B cell (primary cell): ENCODE data around the gene SNX22. TPM values are rescaled to one million over a fixed set of nuclear protein-coding genes. Genes with fewer than 3 reads are reported as not detected.

Experiments used
- ATAC-seq: fragments of 200-7000 bp; cut with Tn5 transposase; one replicate; pipeline ENCODE4 v1.10.0; 2021; ENCODE audit warnings: low read depth, mild to moderate bottlenecking, moderate number of reproducible peaks, moderate library complexity
- CTCF ChIA-PET: fragments of 350-600 bp; sonication (Branson Sonifier 250); formaldehyde crosslinking; loops from one replicate; lab custom pipeline; 2021; ENCODE audit warnings: antibody characterized with exemption, inconsistent platforms; lab: Charles Lee
- POLR2A ChIA-PET: fragments of 350-600 bp; sonication (Branson Sonifier 250); formaldehyde crosslinking; loops from one replicate; lab custom pipeline; 2021; ENCODE audit warnings: antibody characterized with exemption; lab: Charles Lee
- DNase-seq: peaks from one replicate; pipeline ENCODE4 v3.0.0; 2013
- H2AFZ ChIP-seq: 2 replicates; pipeline ENCODE4 v1.6.1; 2012; ENCODE audit warnings: mild to moderate bottlenecking, low read depth, low read length; ENCODE audit not compliant: insufficient read depth, poor library complexity, severe bottlenecking
- H3K27ac ChIP-seq, 2 donors: 1 replicate in 1 of 2; 2 replicates in 1 of 2; pipeline ENCODE4 v1.5.1; 2012 to 2013; ENCODE audit warnings: low read length in 2 of 2, mild to moderate bottlenecking in 2 of 2, moderate library complexity in 1 of 2
- H3K27me3 ChIP-seq, 4 experiments: fragments of 200-600 bp in 1 of 4; sonication (generic) in 1 of 4; replicated peaks in 1 of 4; 1 replicate in 2 of 4; 2 replicates in 2 of 4; pipeline versions ENCODE4 v1.6.1 to v1.7.0; 2013 to 2016; ENCODE audit warnings: low read length in 3 of 4, mild to moderate bottlenecking in 2 of 4, mixed read lengths in 1 of 4, moderate library complexity in 1 of 4; ENCODE audit not compliant: insufficient read depth in 4 of 4, control insufficient read depth in 3 of 4; ENCODE audit errors: control extremely low read depth in 1 of 4
- H3K36me3 ChIP-seq, 2 experiments: replicated peaks in 1 of 2; 1 replicate in 1 of 2; 2 replicates in 1 of 2; pipeline versions ENCODE4 v1.6.1 to v1.7.1; 2013; ENCODE audit warnings: low read length in 1 of 2; ENCODE audit not compliant: insufficient read depth in 2 of 2, control insufficient read depth in 1 of 2; ENCODE audit errors: control extremely low read depth in 1 of 2, extremely low read depth in 1 of 2
- H3K4me1 ChIP-seq, 2 donors: fragments of 200-600 bp in 1 of 2; sonication (generic) in 1 of 2; 1 replicate in 1 of 2; 2 replicates in 1 of 2; pipeline versions ENCODE4 v1.5.1 to v1.6.1; 2013 to 2017; ENCODE audit warnings: low read length in 2 of 2; ENCODE audit not compliant: control insufficient read depth in 2 of 2, insufficient read depth in 2 of 2
- H3K4me2 ChIP-seq: replicated peaks from 2 replicates; pipeline ENCODE3; 2012; ENCODE audit warnings: mild to moderate bottlenecking, low read depth, low read length; ENCODE audit not compliant: poor library complexity, severe bottlenecking
- H3K4me3 ChIP-seq, 5 experiments: fragments of 200-600 bp in 1 of 5; sonication (generic) in 1 of 5; 1 replicate in 3 of 5; 2 replicates in 2 of 5; pipeline versions ENCODE4 v1.5.1 to v1.7.0; 2011 to 2016; ENCODE audit warnings: low read length in 4 of 5, mild to moderate bottlenecking in 4 of 5, low read depth in 2 of 5, control low read depth in 1 of 5, moderate library complexity in 1 of 5; ENCODE audit not compliant: insufficient read depth in 1 of 5; ENCODE audit errors: control extremely low read depth in 1 of 5, extremely low read depth in 1 of 5
- H3K79me2 ChIP-seq: fragments of 200-600 bp; sonication (generic); one replicate; pipeline ENCODE4 v1.6.0; 2016; ENCODE audit warnings: low read length; ENCODE audit not compliant: control insufficient read depth, insufficient read depth
- H3K9ac ChIP-seq: fragments of 200-600 bp; sonication (generic); 2 replicates; pipeline ENCODE4 v1.6.1; 2017; ENCODE audit warnings: mild to moderate bottlenecking, low read length, moderate library complexity
- H3K9me3 ChIP-seq, 3 donors: one replicate each; pipeline versions ENCODE4 v1.6.1 to v1.7.1; 2013; ENCODE audit warnings: low read length in 2 of 3; ENCODE audit not compliant: control insufficient read depth in 2 of 3, insufficient read depth in 1 of 3; ENCODE audit errors: control extremely low read depth in 1 of 3
- H4K20me1 ChIP-seq: 2 replicates; pipeline ENCODE4 v1.6.0; 2012; ENCODE audit warnings: mild to moderate bottlenecking, low read length; ENCODE audit not compliant: insufficient read depth, control insufficient read depth, poor library complexity, severe bottlenecking
- H3K27ac Mint-ChIP-seq: one replicate; pipeline ENCODE4 v1.8.0; 2021; ENCODE audit warnings: mixed read lengths
- H3K27me3 Mint-ChIP-seq: one replicate; pipeline ENCODE4 v1.8.0; 2021; ENCODE audit warnings: mixed read lengths
- H3K4me1 Mint-ChIP-seq: one replicate; pipeline ENCODE4 v1.8.0; 2021; ENCODE audit warnings: mixed read lengths
- H3K4me3 Mint-ChIP-seq: one replicate; pipeline ENCODE4 v1.8.0; 2021; ENCODE audit warnings: mixed read lengths
- H3K9me3 Mint-ChIP-seq: one replicate; pipeline ENCODE4 v1.8.0; 2022; ENCODE audit warnings: mixed read lengths; ENCODE audit not compliant: insufficient read depth
- CTCF ChIP-seq: fragments of 200-600 bp; IDR thresholded peaks from one replicate; pipeline ENCODE4 v1.8.0; 2022; ENCODE audit warnings: antibody characterized with exemption, mild to moderate bottlenecking
- EZH2 ChIP-seq: IDR thresholded peaks from 2 replicates; pipeline ENCODE4 v1.6.1; 2012; ENCODE audit warnings: borderline replicate concordance, low read depth, mild to moderate bottlenecking, moderate library complexity, low read length; ENCODE audit not compliant: insufficient read depth, poor library complexity, severe bottlenecking
- WGBS: methylation state at CpG from one replicate; pipeline ENCODE4 v1.1.5; 2013; ENCODE audit warnings: missing lambda C conversion rate; ENCODE audit not compliant: insufficient coverage; 5-methylcytosine and 5-hydroxymethylcytosine counted together
- intact Hi-C: fragments of 100-400 bp; cut with micrococcal nuclease; formaldehyde crosslinking; loops from one replicate; pipeline ENCODE4 v1.10.0; 2022
- polyA plus RNA-seq: library from polyadenylated mRNA; depleted of rRNA; stranded (reverse); fragments of >200 nt; gene quantifications from 2 replicates; pipeline ENCODE4 v1.2.3, GENCODE V29; 2012
- total RNA-seq, 2 donors: library from RNA; stranded (reverse); fragments of 120-200 nt in 1 of 2; gene quantifications; 1 replicate in 1 of 2; 2 replicates in 1 of 2; pipeline versions ENCODE4 v1.2.3 to v1.2.4, GENCODE V29; 2013 to 2022

Gene SNX22
- total and polyA plus RNA-seq, 2 donors (not counting 1 experiment from before 2014, with no cell fraction given) = 44.9 to 305 TPM

GRCh38 chr15:64180235-64180824 lies 28.8 kb downstream of the SNX22 start:
- WGBS = 50% methylated on average over 1 of the region's 8 CpGs
- ChIA-PET POLR2A (interaction anchor here (0.7 kb wide), 1 partner anchor 27 kb away, joined by 3 read pairs; no protein-coding TSS in a partner anchor), CTCF (interaction anchor here (0.9 to 1.9 kb wide), 3 partner anchors 15 to 30 kb away, joined by 3 to 9 read pairs (median 9); no protein-coding TSS in a partner anchor)
- ATAC-seq = peak; percentile 99
- no peaks in the 10 kb centered on the region for H3K79me2 ChIP-seq
- peak overlapping the region in 3 of 5 experiments; percentile 16 to 33 (median 31) for H3K4me3 ChIP-seq
- H3K9me3 ChIP-seq = no peaks in the 10 kb centered on the region
- Mint-ChIP-seq H3K9me3 (no peaks in the 10 kb centered on the region), H3K27ac (peak overlapping the region; percentile 86), H3K4me3 (peak overlapping the region; percentile 74), H3K27me3 (no peaks in the 10 kb centered on the region), H3K4me1 (peaks cover 25% of the 10 kb centered on the region)
- H2AFZ ChIP-seq = no peak overlapping the region
- peak overlapping the region; percentile 56 for H3K4me2 ChIP-seq
- peak overlapping the region; percentile 72 to 94 for H3K27ac ChIP-seq
- no peaks in the 10 kb centered on the region for H3K27me3 ChIP-seq
- TF ChIP-seq EZH2 = no peak
- no peak for TF ChIP-seq CTCF
- peak overlapping the region; percentile 46 for H3K9ac ChIP-seq
- peaks cover 23 to 24% of the 10 kb centered on the region in 2 donors for H3K4me1 ChIP-seq
- intact Hi-C loops = loop anchor here (1.0 kb wide), 2 partner anchors 17 to 27 kb away; partner anchors contain the start of gene PPIB
- peaks cover 0 to 21% of the 10 kb centered on the region in 2 experiments for H3K36me3 ChIP-seq
- H4K20me1 ChIP-seq = no peaks in the 10 kb centered on the region
- DNase-seq = peak; percentile 91

- H2AFZ ChIP-seq = no peak overlapping the region
- no peaks in the 10 kb centered on the region for H3K9me3 ChIP-seq
- no peak overlapping the region for H3K27ac Mint-ChIP-seq
- H3K27me3 ChIP-seq = no peaks in the 10 kb centered on the region
- no peaks in the 10 kb centered on the region for H3K27me3 Mint-ChIP-seq
- 87% methylated on average over 4 of the region's 4 CpGs for WGBS
- H3K79me2 ChIP-seq = no peaks in the 10 kb centered on the region
- peaks cover 0 to 16% of the 10 kb centered on the region in 2 experiments for H3K36me3 ChIP-seq
- ATAC-seq (no peak), DNase-seq (no peak)
- no peaks in the 10 kb centered on the region for H3K9me3 Mint-ChIP-seq
- H3K27ac ChIP-seq = peak overlapping the region in 1 of 2 donors; percentile 29
- POLR2A ChIA-PET = no interaction called here
- H3K4me1 Mint-ChIP-seq = peaks cover 25% of the 10 kb centered on the region
- CTCF ChIA-PET = no interaction called here
- H3K9ac ChIP-seq = no peak overlapping the region
- H3K4me3 Mint-ChIP-seq = no peak overlapping the region
- H3K4me2 ChIP-seq = no peak overlapping the region
- TF ChIP-seq EZH2 = no peak
- TF ChIP-seq CTCF = no peak
- no peaks in the 10 kb centered on the region for H4K20me1 ChIP-seq
- H3K4me3 ChIP-seq = no peak overlapping the region
- peaks cover 23 to 24% of the 10 kb centered on the region in 2 donors for H3K4me1 ChIP-seq
- intact Hi-C loops = no loop called here
Observed at GRCh38 chr15:64182859-64183370, 31.4 kb downstream of the SNX22 start.
